A549 (cell line): ENCODE measurements around the gene SPATA17.

Source experiments
- CTCF ChIP-seq: fragments of >200 bp; sonication (Bioruptor Twin); formaldehyde crosslinking; IDR thresholded peaks from 3 replicates; pipeline ENCODE4 v1.5.1; 2016
- JUNB ChIP-seq: fragments of >200 bp; sonication (Bioruptor Twin); formaldehyde crosslinking; IDR thresholded peaks from 2 replicates; pipeline ENCODE4 v1.6.1; 2016
- MYC ChIP-seq: IDR thresholded peaks from 2 replicates; pipeline ENCODE4 v1.6.1; 2012; ENCODE audit warnings: mild to moderate bottlenecking, inconsistent platforms, low read length, improper control_type of control experiment, borderline replicate concordance
- PBX3 ChIP-seq: IDR thresholded peaks from 2 replicates; pipeline ENCODE4 v1.6.1; 2012
- POLR2A ChIP-seq: IDR thresholded peaks from 2 replicates; pipeline ENCODE4 v1.6.1; 2012; ENCODE audit warnings: mild to moderate bottlenecking, low read length

GRCh38 chr1:217857061-217857460 is 225.9 kb downstream of the SPATA17 start:
- TF ChIP-seq JUNB (no peak), POLR2A (no peak), CTCF (no peak), MYC (no peak), PBX3 (no peak)
